SU-DHL-6 (cell line): ENCODE results near the gene BAHCC1.

Experiments
- H2AFZ ChIP-seq: fragments of 200-600 bp; sonication (generic); 2 replicates; pipeline ENCODE4 v1.6.1; 2014; ENCODE audit warnings: low read depth, mild to moderate bottlenecking, moderate library complexity, mixed read lengths, antibody characterized with exemption, low read length; ENCODE audit not compliant: severe bottlenecking
- H3F3A ChIP-seq: fragments of 200-600 bp; shearing (Covaris generic); 2 replicates; pipeline ENCODE4 v1.6.0; 2016; ENCODE audit warnings: antibody characterized with exemption, mild to moderate bottlenecking; ENCODE audit not compliant: insufficient read depth
- H3K27ac ChIP-seq: fragments of 200-600 bp; sonication (generic); 2 replicates; pipeline ENCODE4 v1.5.1; 2016; ENCODE audit warnings: low read depth, mild to moderate bottlenecking, low read length, moderate library complexity, mixed read lengths
- H3K27me3 ChIP-seq: fragments of 200-600 bp; sonication (generic), shearing (Covaris generic); 2 replicates; pipeline ENCODE4 v1.6.0; 2014; ENCODE audit warnings: mild to moderate bottlenecking, low read length
- H3K36me3 ChIP-seq: fragments of 200-600 bp; sonication (generic); 2 replicates; pipeline ENCODE4 v1.6.1; 2014; ENCODE audit warnings: mild to moderate bottlenecking, low read length, mixed read lengths
- H3K4me2 ChIP-seq: fragments of 300-600, 200-600 bp; shearing (Covaris generic), sonication (generic); 2 replicates; pipeline ENCODE4 v1.6.0; 2014; ENCODE audit warnings: low read length, low read depth, mild to moderate bottlenecking; ENCODE audit not compliant: poor library complexity, severe bottlenecking
- H3K4me3 ChIP-seq: fragments of 200-600 bp; sonication (generic); 2 replicates; pipeline ENCODE4 v1.5.1; 2014; ENCODE audit warnings: antibody characterized with exemption, low read length, mild to moderate bottlenecking, mixed read lengths; ENCODE audit not compliant: insufficient read depth, poor library complexity, severe bottlenecking
- H3K79me2 ChIP-seq: fragments of 200-600 bp; sonication (generic); 2 replicates; pipeline ENCODE4 v1.6.1; 2014; ENCODE audit warnings: mild to moderate bottlenecking, low read length, moderate library complexity; ENCODE audit not compliant: insufficient read depth
- H3K9ac ChIP-seq: fragments of 200-600 bp; sonication (generic); 2 replicates; pipeline ENCODE4 v1.7.0; 2014; ENCODE audit warnings: mild to moderate bottlenecking, low read length
- H3K9me2 ChIP-seq: fragments of 200-600 bp; sonication (generic); replicated peaks from 2 replicates; pipeline ENCODE4 v1.6.1; 2014; ENCODE audit warnings: low read length; ENCODE audit not compliant: insufficient read depth
- H3K9me3 ChIP-seq: fragments of 200-600 bp; sonication (generic); 2 replicates; pipeline ENCODE4 v1.6.1; 2014; ENCODE audit warnings: low read length, mixed read lengths; ENCODE audit not compliant: insufficient read depth
- H4K20me1 ChIP-seq: fragments of 200-600 bp; sonication (generic); 2 replicates; pipeline ENCODE4 v1.6.1; 2014; ENCODE audit warnings: low read depth, mild to moderate bottlenecking, antibody characterized with exemption, low read length, moderate library complexity, mixed read lengths
- CTCF ChIP-seq: fragments of 200-600 bp; sonication (generic); IDR thresholded peaks from one replicate; pipeline ENCODE4 v1.5.1; 2017; ENCODE audit warnings: antibody characterized with exemption, mild to moderate bottlenecking, low read length, moderate library complexity; ENCODE audit not compliant: insufficient read depth, poor library complexity, severe bottlenecking
- EZH2phosphoT487 ChIP-seq: fragments of 200-600 bp; sonication (generic), shearing (Covaris generic); conservative IDR thresholded peaks from 2 replicates; pipeline ENCODE4 v1.6.1; 2018; ENCODE audit warnings: mild to moderate bottlenecking, antibody characterized with exemption, low read length, moderate library complexity, mixed read lengths

The BAHCC1 gene

GRCh38 chr17:81428948-81429774, 33.9 kb downstream of the BAHCC1 start:
- Histone ChIP-seq H3K9me3 (peaks cover 14% of the 10 kb centered on the region; the same call in 1 of the 2 replicates), H4K20me1 (no peaks in the 10 kb centered on the region), H3K36me3 (no peaks in the 10 kb centered on the region), H3K4me2 (no peak overlapping the region), H2AFZ (no peak overlapping the region), H3K9ac (no peak overlapping the region), H3K79me2 (no peaks in the 10 kb centered on the region), H3K9me2 (no peaks in the 10 kb centered on the region), H3K27me3 (no peaks in the 10 kb centered on the region), H3K27ac (no peak overlapping the region), H3F3A (no peaks in the 10 kb centered on the region), H3K4me3 (no peak overlapping the region)
- TF ChIP-seq EZH2phosphoT487 (no peak), CTCF (no peak)

- H3K4me2 ChIP-seq: no peak overlapping the region
- no peaks in the 10 kb centered on the region for H3K79me2 ChIP-seq
- no peak overlapping the region for H3K27ac ChIP-seq
These were observed 34.7 kb downstream of the BAHCC1 start for GRCh38 chr17:81429821-81430551.

More at GRCh38 chr17:81429821-81430551, 34.7 kb downstream of the BAHCC1 start:
- Histone ChIP-seq H3K9me3 (peaks cover 9% of the 10 kb centered on the region; the same call in 1 of the 2 replicates), H3K9me2 (no peaks in the 10 kb centered on the region), H4K20me1 (no peaks in the 10 kb centered on the region), H3K36me3 (no peaks in the 10 kb centered on the region), H3K9ac (no peak overlapping the region), H3K27me3 (no peaks in the 10 kb centered on the region), H3F3A (no peaks in the 10 kb centered on the region), H3K4me3 (no peak overlapping the region), H2AFZ (no peak overlapping the region)
- no peak for TF ChIP-seq CTCF
